Stimulated activated CD4-positive, alpha-beta T cell treated with anti-CD3 and anti-CD28 coated beads, TNF-alpha, amount 100 ng/mL, for 4 hours (primary cell): ENCODE results near the gene RADIL.
A peak's percentile ranks its signal among the peaks of the same experiment; 100 is the strongest.
"Not testable (repeated sequence)": the region's sequence is repeated elsewhere in the genome, so short reads cannot be mapped to it uniquely, and the experiment has no call there.

ENCODE experiments used
- DNase-seq, 3 experiments: peaks; one replicate each; pipeline ENCODE4 v3.0.0-alpha.2; 2020; ENCODE audit warnings: low read depth in 3 of 3

Gene RADIL, protein sequence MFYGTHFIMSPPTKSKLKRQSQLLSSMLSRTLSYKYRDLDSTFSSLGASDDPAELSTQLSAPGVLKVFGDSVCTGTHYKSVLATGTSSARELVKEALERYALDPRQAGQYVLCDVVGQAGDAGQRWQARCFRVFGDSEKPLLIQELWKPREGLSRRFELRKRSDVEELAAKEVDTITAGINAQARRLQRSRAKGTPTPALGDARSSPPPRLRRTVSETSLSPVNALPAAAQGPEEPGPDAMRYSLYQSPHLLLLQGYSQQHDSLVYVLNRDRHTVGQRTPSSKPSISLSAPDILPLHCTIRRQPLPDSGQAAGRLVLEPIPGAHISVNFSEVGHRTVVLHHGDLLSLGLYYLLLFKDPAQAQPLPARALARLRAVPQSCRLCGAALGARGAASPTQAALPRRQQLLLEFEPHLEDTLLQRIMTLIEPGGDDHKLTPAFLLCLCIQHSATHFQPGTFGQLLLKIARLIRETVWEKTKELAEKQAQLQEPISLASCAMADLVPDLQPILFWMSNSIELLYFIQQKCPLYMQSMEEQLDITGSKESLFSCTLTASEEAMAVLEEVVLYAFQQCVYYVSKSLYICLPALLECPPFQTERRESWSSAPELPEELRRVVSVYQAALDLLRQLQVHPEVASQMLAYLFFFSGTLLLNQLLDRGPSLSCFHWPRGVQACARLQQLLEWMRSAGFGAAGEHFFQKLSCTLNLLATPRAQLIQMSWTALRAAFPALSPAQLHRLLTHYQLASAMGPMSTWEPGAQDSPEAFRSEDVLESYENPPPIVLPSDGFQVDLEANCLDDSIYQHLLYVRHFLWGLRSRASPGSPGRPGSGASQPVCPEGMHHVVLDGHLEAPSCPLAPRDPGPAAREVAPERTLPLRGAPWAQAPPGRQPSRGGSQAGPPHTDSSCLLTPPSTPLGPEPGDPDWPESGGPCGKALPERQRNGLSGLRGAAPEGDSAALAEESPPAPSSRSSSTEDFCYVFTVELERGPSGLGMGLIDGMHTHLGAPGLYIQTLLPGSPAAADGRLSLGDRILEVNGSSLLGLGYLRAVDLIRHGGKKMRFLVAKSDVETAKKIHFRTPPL

GRCh38 chr7:4883372-4884144 is at the start of gene RADIL:
Gene RADIL, minus strand, starts transcription at chr7:4883716. Its CDS starts 5,577 bp downstream, at chr7:4878139.
- DNase-seq, result peak; percentile 63 to 74 (median 74)

GRCh38 chr7:4931943-4932342 is 48.4 kb upstream of the RADIL start:
- DNase-seq, result no peak

- DNase-seq, result no peak
Measured at GRCh38 chr7:4929005-4929404, 45.5 kb upstream of the RADIL start.

- DNase-seq, result no peak
Measured at GRCh38 chr7:4928445-4928844, 44.9 kb upstream of the RADIL start.

- no peak for DNase-seq
Measured at GRCh38 chr7:4919969-4920766, 36.7 kb upstream of the RADIL start.

DNA sequence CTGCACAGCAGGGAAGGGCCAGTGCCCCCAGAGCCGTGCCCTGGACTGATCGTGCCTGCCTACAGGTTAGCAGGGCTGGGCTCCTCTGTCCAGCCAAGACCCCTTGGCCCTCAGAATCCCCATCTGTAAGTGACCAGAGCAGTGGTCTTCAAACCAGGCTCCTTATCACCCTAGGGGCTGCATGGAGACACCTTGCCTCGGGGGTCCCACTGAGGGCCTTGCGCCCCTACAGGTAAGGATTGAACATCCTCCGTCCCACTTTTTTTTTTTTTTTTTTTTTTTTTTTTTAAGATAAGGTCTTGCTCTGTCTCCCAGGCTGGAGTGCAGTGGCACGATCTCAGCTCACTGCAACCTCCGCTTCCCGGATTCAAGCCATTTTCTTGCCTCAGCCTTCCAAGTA is 32.6 kb upstream of the RADIL start:
- no peak for DNase-seq

DNA sequence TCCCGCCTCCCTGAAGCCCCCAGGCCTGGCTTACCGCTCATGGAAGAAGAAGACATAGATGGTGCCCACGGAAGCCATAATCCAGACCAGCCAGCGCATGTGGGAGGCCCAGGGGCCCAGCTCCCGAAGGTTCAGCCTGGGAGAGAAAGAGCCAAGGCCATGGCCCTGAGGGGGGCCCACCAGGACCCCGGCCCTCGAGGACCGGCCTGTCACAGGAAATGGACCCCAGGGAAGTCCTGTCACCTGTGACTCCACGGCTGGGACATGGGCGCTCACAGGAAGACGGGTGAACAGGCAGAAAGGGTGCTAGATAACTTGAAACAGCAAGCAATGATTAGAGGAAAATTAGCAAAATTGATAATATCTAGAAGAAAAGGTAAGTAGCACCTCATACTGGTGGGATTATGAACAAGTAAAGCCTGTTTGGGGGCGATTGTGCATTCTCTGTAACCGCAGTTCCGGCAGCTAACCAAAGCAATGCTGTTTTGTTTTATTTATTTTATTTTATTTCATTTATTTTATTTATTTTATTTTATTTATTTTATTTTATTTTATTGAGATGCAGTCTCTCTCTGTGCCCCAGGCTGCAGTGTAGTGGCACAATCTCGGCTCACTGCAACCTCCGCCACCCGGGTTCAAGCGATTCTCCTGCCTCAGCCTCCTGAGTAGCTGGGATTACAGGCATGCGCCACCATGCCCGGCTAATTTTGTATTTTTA is 27.8 kb upstream of the RADIL start:
- DNase-seq, result no peak

DNA sequence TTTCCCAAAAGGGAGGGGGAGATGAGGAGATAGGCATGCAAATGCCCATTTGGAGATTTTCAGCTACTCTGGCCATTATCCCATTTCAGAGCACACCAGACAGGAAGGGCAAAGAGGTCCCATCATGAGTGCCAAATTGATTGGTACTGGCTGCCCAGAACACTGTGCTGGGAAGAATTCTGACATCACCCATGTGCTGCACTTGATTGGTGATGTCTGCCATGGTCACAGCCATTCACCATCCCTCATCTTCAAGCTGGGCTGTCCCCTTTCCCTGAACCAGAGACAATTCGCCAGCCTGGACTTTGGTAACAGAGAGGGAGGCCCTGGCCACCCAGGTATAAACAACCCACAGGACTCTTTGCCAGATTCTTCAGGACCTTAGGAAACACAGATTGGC is 23.2 kb upstream of the RADIL start:
- DNase-seq, result no peak

- no peak for DNase-seq
Measured at GRCh38 chr7:4905171-4905570, 21.7 kb upstream of the RADIL start.

- no peak for DNase-seq
Measured at GRCh38 chr7:4904346-4904745, 20.8 kb upstream of the RADIL start.

GRCh38 chr7:4895766-4896165 is 12.2 kb upstream of the RADIL start:
- DNase-seq, result no peak

- no peak for DNase-seq
Measured at GRCh38 chr7:4894482-4894881, 11.0 kb upstream of the RADIL start.

GRCh38 chr7:4893929-4894475 is 10.5 kb upstream of the RADIL start:
- no peak for DNase-seq

DNA sequence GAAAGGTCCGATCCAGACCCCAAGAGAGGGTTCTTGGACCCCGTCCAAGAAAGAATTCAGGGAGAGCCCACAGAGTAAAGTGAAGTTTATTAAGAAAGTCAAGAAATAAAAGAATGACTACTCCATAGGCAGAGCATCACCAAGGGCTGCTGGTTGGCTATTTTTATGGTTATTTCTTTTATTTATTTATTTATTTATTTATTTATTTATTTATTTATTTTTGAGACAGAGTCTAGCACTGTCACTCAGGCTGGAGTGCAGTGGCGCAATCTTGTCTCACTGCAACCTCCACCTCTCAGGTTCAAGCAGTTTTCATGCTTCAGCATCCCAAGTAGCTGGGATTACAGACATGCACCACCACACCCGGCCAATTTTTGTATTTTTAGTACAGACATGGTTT is 9.7 kb upstream of the RADIL start:
- not testable (repeated sequence) for DNase-seq

DNA sequence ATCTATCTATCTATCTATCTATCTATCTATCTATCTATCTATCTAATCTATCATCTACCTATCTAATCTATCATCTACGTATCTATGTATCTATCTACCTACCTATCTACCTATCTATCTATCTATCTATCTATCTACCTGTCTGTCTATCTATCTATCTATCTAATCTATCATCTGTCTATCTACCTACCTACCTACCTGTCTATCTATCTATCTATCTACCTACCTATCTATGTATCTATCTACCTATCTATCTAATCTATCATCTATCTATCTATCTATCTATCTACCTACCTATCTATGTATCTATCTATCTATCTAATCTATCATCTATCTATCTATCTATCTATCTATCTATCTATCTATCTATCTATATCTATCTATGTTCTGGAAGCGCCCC is 8.0 kb upstream of the RADIL start:
- not testable (repeated sequence) for DNase-seq

DNA sequence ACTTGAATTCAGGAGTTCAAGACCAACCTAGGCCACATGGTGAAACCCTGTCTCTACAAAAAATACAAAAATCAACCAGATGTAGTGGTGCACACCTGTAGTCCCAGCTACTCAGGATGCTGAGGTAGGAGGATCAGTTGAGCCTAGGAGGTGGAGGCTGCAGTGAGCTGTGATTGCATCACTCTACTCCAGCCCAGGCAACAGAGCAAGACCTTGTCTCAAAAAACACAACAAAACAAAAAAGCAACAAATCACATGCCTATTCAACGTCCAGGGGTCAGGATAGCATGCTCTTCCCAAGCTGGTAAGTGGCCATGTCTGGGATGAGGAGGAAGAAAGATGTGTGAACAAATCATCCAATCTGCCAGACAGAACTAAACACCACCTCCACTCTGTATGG is 6.2 kb upstream of the RADIL start:
- DNase-seq, result no peak

DNA sequence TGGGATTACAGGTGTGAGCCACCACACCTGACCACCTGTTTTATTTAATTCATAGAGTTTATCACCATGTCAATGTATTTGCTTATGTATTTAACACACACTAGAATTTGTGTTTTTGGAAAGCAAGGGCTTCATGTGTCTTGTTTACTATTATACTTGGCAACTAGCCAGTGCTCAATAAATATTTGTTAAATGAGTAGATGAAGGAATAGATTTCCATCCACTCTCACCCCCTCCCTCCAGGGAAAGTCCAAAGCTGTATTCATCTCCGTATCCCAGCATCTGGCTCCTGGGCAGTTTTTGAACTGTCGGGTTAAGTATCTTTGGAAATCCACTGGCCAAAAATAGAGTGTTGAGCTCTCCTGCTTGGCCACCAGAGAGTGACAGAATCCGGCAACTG is 4.6 kb upstream of the RADIL start:
- DNase-seq, result no peak

GRCh38 chr7:4886671-4887070 is 3.2 kb upstream of the RADIL start:
- DNase-seq, result no peak

- no peak for DNase-seq
Measured at GRCh38 chr7:4885317-4885807, 1.8 kb upstream of the RADIL start.

- DNase-seq, result no peak
Measured at GRCh38 chr7:4884164-4884563, 648 bp upstream of the RADIL start.
